ENCODE measurements around the gene CLSTN2. TPM values are rescaled to one million over a fixed set of nuclear protein-coding genes. Genes with fewer than 3 reads are reported as not detected.

CLSTN2 gene
- total and polyA plus RNA-seq, 2 of the 13 experiments (the other 11 are each of a cell fraction or from before 2014, with no cell fraction given), result not detected

DNA sequence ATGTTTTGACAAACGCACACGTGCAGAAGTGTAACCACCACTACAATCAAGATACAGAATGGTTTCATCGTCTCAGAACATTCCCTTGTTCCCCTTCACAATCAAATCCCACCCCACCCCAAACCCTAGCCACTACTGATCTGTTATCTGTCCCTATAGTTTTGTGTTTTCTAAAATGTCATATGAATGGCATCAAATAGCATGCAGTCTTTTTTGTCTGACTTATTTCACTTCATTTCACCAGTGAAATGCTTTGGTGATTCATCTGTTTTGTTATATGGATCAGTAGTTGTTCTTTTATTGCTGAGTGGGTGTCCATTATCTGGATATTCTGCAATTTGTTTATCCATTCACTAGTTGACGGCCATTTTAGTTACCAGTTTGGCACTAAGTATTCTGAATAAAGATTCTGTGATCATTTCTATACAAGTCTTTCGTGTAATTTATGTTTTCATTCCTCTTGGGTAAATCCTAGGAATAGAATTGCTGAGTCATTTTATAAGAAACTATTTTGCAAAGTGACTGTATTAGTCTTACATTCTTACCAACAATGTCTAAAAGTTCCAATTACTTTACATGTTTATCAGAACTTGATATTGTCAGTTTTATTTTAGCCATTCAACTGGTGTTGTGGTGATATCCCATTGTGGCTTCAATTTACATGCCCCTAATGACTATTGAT is 232.8 kb downstream of the CLSTN2 start (continued):
- TF ChIP-seq SIX4 (CRISPR knock-in tag; IDR thresholded peaks at IDR 0.05), result no peak
- no peak for TF ChIP-seq ISX (CRISPR knock-in tag; conservative IDR thresholded peaks at IDR 0.05)

DNA sequence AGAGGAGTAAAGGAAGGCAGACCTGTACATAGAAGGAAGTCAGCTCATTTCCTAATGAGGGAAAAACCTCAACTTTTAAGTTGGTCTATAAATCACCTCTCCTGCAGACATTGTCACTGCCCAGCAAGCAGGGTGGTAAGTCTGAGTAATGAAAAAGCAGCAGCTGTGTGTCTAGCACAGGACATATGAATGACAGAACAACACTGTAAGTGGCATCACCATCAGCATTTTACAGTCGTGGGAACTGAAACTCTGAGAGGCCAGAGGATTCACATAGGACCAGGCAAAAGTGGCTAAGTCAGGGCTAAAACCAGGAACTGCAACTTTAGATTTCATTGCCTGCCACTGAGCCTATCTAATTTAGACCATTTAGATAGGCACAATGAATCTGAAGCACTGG is 235.6 kb downstream of the CLSTN2 start:
- intact Hi-C loops (cut with micrococcal nuclease; ENCODE audit: unreplicated experiment) (no loop called here), in situ Hi-C loops (cut with HindIII; ENCODE audit: extremely low pct_ligation_motif_present, low pct_unique_long_range_greater_than_20kb) (no loop called here)
- FAIRE-seq, result no peak
- H3K27ac ChIP-seq (ENCODE audit: extremely low read length, insufficient read depth, low read length), result no peak overlapping the region
- no peak for ATAC-seq
- BruUV-seq (replicated peaks), result no TSS peak
- no peak overlapping the region for H3K4me3 ChIP-seq (replicated peaks in 1 of 3; ENCODE audit: insufficient read depth in 1 of 3, low read depth in 2 of 3, low read length in 3 of 3)
- no peak overlapping the region for H2AFZ ChIP-seq (ENCODE audit: low read length)
- TF ChIP-seq RARA (CRISPR knock-in tag; IDR thresholded peaks at IDR 0.05), result no peak
- no peak for TF ChIP-seq SIX4 (CRISPR knock-in tag; IDR thresholded peaks at IDR 0.05)
- no peak for TF ChIP-seq KLF11 (CRISPR knock-in tag; IDR thresholded peaks at IDR 0.05)
- no peak for TF ChIP-seq CHCHD3 (CRISPR knock-in tag; IDR thresholded peaks at IDR 0.05)
- TF ChIP-seq, protein P1, sequence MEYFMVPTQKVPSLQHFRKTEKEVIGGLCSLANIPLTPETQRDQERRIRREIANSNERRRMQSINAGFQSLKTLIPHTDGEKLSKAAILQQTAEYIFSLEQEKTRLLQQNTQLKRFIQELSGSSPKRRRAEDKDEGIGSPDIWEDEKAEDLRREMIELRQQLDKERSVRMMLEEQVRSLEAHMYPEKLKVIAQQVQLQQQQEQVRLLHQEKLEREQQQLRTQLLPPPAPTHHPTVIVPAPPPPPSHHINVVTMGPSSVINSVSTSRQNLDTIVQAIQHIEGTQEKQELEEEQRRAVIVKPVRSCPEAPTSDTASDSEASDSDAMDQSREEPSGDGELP (IDR thresholded peaks at IDR 0.05; ENCODE audit: borderline replicate concordance, low read depth), result no peak
- TF ChIP-seq, protein P2, sequence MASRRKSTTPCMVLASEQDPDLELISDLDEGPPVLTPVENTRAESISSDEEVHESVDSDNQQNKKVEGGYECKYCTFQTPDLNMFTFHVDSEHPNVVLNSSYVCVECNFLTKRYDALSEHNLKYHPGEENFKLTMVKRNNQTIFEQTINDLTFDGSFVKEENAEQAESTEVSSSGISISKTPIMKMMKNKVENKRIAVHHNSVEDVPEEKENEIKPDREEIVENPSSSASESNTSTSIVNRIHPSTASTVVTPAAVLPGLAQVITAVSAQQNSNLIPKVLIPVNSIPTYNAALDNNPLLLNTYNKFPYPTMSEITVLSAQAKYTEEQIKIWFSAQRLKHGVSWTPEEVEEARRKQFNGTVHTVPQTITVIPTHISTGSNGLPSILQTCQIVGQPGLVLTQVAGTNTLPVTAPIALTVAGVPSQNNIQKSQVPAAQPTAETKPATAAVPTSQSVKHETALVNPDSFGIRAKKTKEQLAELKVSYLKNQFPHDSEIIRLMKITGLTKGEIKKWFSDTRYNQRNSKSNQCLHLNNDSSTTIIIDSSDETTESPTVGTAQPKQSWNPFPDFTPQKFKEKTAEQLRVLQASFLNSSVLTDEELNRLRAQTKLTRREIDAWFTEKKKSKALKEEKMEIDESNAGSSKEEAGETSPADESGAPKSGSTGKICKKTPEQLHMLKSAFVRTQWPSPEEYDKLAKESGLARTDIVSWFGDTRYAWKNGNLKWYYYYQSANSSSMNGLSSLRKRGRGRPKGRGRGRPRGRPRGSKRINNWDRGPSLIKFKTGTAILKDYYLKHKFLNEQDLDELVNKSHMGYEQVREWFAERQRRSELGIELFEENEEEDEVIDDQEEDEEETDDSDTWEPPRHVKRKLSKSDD (CRISPR knock-in tag; IDR thresholded peaks at IDR 0.05; ENCODE audit: low read depth), result no peak
- TF ChIP-seq ZNF3 (CRISPR knock-in tag; IDR thresholded peaks at IDR 0.05), result no peak
- no peak for TF ChIP-seq BORCS8-MEF2B (CRISPR knock-in tag; IDR thresholded peaks at IDR 0.05)
- no peak for TF ChIP-seq RFX1 (IDR thresholded peaks at IDR 0.05)
- TF ChIP-seq TEAD3 (CRISPR knock-in tag; optimal IDR thresholded peaks at IDR 0.05; ENCODE audit: borderline replicate concordance), result no peak
- TF ChIP-seq XBP1 (CRISPR knock-in tag; IDR thresholded peaks at IDR 0.05), result no peak
- no peak for TF ChIP-seq ATF7-NPFF (CRISPR knock-in tag; IDR thresholded peaks at IDR 0.05; ENCODE audit: low read depth)
- DNase-seq (ENCODE audit: low spot score), result no peak
- H3K9ac ChIP-seq (ENCODE audit: insufficient read depth, low read depth, low read length), result no peak overlapping the region
- no peaks in the 10 kb centered on the region for H3K4me1 ChIP-seq (ENCODE audit: insufficient read depth, low read length)
- 0% methylated on average over 1 of the region's 1 CpG for WGBS (ENCODE audit: low lambda C conversion rate)
- POLR2A ChIA-PET, result no interaction called here
- H3K4me2 ChIP-seq (ENCODE audit: low read depth, low read length), result no peak overlapping the region
- CTCF ChIA-PET (ENCODE audit: low intra/inter-chr PET ratio, low total read pairs), result no interaction called here
- H4K20me1 ChIP-seq (ENCODE audit: insufficient read depth, low read length), result no peaks in the 10 kb centered on the region
- H3K79me2 ChIP-seq (ENCODE audit: insufficient read depth, low read length), result no peaks in the 10 kb centered on the region
- H3K27me3 ChIP-seq (ENCODE audit: control insufficient read depth in 1 of 2, insufficient read depth in 2 of 2, low read length in 2 of 2), result no peaks in the 10 kb centered on the region
- no peaks in the 10 kb centered on the region for H3K9me3 ChIP-seq (ENCODE audit: low read length)
- no peaks in the 10 kb centered on the region for H3K36me3 ChIP-seq (replicated peaks in 1 of 2; ENCODE audit: control insufficient read depth in 1 of 2, insufficient read depth in 2 of 2, low read length in 2 of 2)
